ENCODE data around the gene FBXL17.

FBXL17 gene

GRCh38 chr5:107885601-107886000, 496.3 kb downstream of the FBXL17 start:
- TF ChIP-seq ZNF266 (tag by site-specific recombination; IDR thresholded peaks at IDR 0.05; ENCODE audit: low read depth), result no peak
- TF ChIP-seq ZNF114 (tag by site-specific recombination; IDR thresholded peaks at IDR 0.05), result no peak
- no peak for TF ChIP-seq ZNF175 (tag by site-specific recombination; IDR thresholded peaks at IDR 0.05)
- no peak for TF ChIP-seq ZNF626 (tag by site-specific recombination; IDR thresholded peaks at IDR 0.05)
- TF ChIP-seq ZSCAN5A (tag by site-specific recombination; IDR thresholded peaks at IDR 0.05), result no peak
- no peak for TF ChIP-seq ZNF777 (tag by site-specific recombination; IDR thresholded peaks at IDR 0.05; ENCODE audit: borderline replicate concordance)
- TF ChIP-seq IKZF3 (tag by site-specific recombination; IDR thresholded peaks at IDR 0.05), result no peak
- no peak for TF ChIP-seq KLF9 (tag by site-specific recombination; IDR thresholded peaks at IDR 0.05; ENCODE audit: low read depth)
- no peak for TF ChIP-seq ZNF776 (tag by site-specific recombination; IDR thresholded peaks at IDR 0.05; ENCODE audit: borderline replicate concordance)
- TF ChIP-seq ZNF214 (tag by site-specific recombination; IDR thresholded peaks at IDR 0.05; ENCODE audit: borderline replicate concordance), result no peak
- no peak for TF ChIP-seq ZNF169 (tag by site-specific recombination; IDR thresholded peaks at IDR 0.05)
- H3K36me3 ChIP-seq (ENCODE audit: control insufficient read depth in 2 of 2, insufficient read depth in 1 of 2, low read length in 2 of 2), result no peaks in the 10 kb centered on the region
- H3K4me3 ChIP-seq (ENCODE audit: low read depth, low read length), result no peak overlapping the region
- POLR2A ChIA-PET, result no interaction called here
- no peak overlapping the region for H3K27ac ChIP-seq (ENCODE audit: extremely low read depth, low read depth, low read length)
- CTCF ChIA-PET, result interaction anchor here (0.5 kb wide), 1 partner anchor 1272 kb away, joined by 3 read pairs; no protein-coding TSS in a partner anchor
- H3K9me3 ChIP-seq (ENCODE audit: control insufficient read depth, insufficient read depth, low read depth, low read length), result no peaks in the 10 kb centered on the region
- peaks cover 3% of the 10 kb centered on the region; the same call in 1 of the 2 replicates for H3K4me1 ChIP-seq (ENCODE audit: control insufficient read depth, insufficient read depth, low read length)

- ChIA-PET POLR2A (no interaction called here), CTCF (no interaction called here)
- Histone ChIP-seq H3K36me3 (ENCODE audit: control insufficient read depth in 2 of 2, insufficient read depth in 1 of 2, low read length in 2 of 2) (no peaks in the 10 kb centered on the region), H3K9me3 (ENCODE audit: control insufficient read depth, insufficient read depth, low read depth, low read length) (no peaks in the 10 kb centered on the region), H3K4me3 (ENCODE audit: low read depth, low read length) (no peak overlapping the region), H3K4me1 (ENCODE audit: control insufficient read depth, insufficient read depth, low read length) (peaks cover 3% of the 10 kb centered on the region; the same call in 1 of the 2 replicates), H3K27ac (ENCODE audit: extremely low read depth, low read depth, low read length) (no peak overlapping the region)
- TF ChIP-seq ZBTB21 (tag by site-specific recombination; IDR thresholded peaks at IDR 0.05) (no peak), ZNF777 (tag by site-specific recombination; IDR thresholded peaks at IDR 0.05; ENCODE audit: borderline replicate concordance) (no peak), ZNF140 (tag by site-specific recombination; IDR thresholded peaks at IDR 0.05) (no peak), ZNF121 (tag by site-specific recombination; IDR thresholded peaks at IDR 0.05) (no peak), EGR2 (tag by site-specific recombination; IDR thresholded peaks at IDR 0.05; ENCODE audit: low read depth) (no peak), KLF10 (tag by site-specific recombination; IDR thresholded peaks at IDR 0.05) (no peak), ZNF549 (tag by site-specific recombination; IDR thresholded peaks at IDR 0.05) (no peak), HOXC10 (CRISPR knock-in tag; IDR thresholded peaks at IDR 0.05) (no peak), ZBTB7A (tag by site-specific recombination; IDR thresholded peaks at IDR 0.05; ENCODE audit: low read depth) (no peak), KLF16 (tag by site-specific recombination; IDR thresholded peaks at IDR 0.05) (no peak), SP3 (tag by site-specific recombination; IDR thresholded peaks at IDR 0.05) (no peak), ZNF473 (tag by site-specific recombination; IDR thresholded peaks at IDR 0.05) (no peak), ZNF76 (tag by site-specific recombination; IDR thresholded peaks at IDR 0.05; ENCODE audit: borderline replicate concordance, low read depth) (no peak), YY1 (tag by site-specific recombination; IDR thresholded peaks at IDR 0.05) (no peak)
- TF ChIP-seq, protein P1, sequence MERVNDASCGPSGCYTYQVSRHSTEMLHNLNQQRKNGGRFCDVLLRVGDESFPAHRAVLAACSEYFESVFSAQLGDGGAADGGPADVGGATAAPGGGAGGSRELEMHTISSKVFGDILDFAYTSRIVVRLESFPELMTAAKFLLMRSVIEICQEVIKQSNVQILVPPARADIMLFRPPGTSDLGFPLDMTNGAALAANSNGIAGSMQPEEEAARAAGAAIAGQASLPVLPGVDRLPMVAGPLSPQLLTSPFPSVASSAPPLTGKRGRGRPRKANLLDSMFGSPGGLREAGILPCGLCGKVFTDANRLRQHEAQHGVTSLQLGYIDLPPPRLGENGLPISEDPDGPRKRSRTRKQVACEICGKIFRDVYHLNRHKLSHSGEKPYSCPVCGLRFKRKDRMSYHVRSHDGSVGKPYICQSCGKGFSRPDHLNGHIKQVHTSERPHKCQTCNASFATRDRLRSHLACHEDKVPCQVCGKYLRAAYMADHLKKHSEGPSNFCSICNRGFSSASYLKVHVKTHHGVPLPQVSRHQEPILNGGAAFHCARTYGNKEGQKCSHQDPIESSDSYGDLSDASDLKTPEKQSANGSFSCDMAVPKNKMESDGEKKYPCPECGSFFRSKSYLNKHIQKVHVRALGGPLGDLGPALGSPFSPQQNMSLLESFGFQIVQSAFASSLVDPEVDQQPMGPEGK (tag by site-specific recombination; IDR thresholded peaks at IDR 0.05), result no peak
Measured at GRCh38 chr5:107884871-107885270, 497.0 kb downstream of the FBXL17 start.
